HEK293 (cell line): ENCODE data around the gene PREX1.

Experiments
- CTCF ChIA-PET: fragments of 350-600 bp; formaldehyde crosslinking; extraction: SDS; loops from one replicate; lab custom pipeline; 2021; ENCODE audit warnings: antibody characterized with exemption; lab: Yijun Ruan, JAX
- POLR2A ChIA-PET: fragments of 300-600 bp; formaldehyde crosslinking; extraction: SDS; loops from one replicate; lab custom pipeline; 2020; ENCODE audit warnings: antibody characterized with exemption, inconsistent platforms; lab: Yijun Ruan, JAX
- H3K27ac ChIP-seq: fragments of 200-500 bp; sonication (Bioruptor generic); 2 replicates; pipeline ENCODE4 v1.5.1; 2014; ENCODE audit warnings: low read depth, low read length, control low read depth, inconsistent platforms; ENCODE audit errors: extremely low read depth
- H3K36me3 ChIP-seq, 2 experiments: fragments of 200-500 bp in 1 of 2; sonication (Bioruptor generic) in 1 of 2; 1 replicate in 1 of 2; 2 replicates in 1 of 2; pipeline ENCODE4 v1.5.1; 2014 to 2017; ENCODE audit warnings: inconsistent platforms in 2 of 2, low read length in 2 of 2; ENCODE audit not compliant: control insufficient read depth in 2 of 2, insufficient read depth in 1 of 2
- H3K4me1 ChIP-seq: fragments of 200-500 bp; sonication (Bioruptor generic); 2 replicates; pipeline ENCODE4 v1.5.1; 2014; ENCODE audit warnings: mild to moderate bottlenecking, low read length, inconsistent platforms; ENCODE audit not compliant: control insufficient read depth, insufficient read depth
- H3K4me3 ChIP-seq: 2 replicates; pipeline ENCODE4 v1.5.1; 2011; ENCODE audit warnings: low read depth, mild to moderate bottlenecking, control low read depth, low read length, moderate library complexity
- H3K9me3 ChIP-seq: fragments of 200-500 bp; sonication (Bioruptor generic); 2 replicates; pipeline ENCODE4 v1.5.1; 2014; ENCODE audit warnings: low read depth, low read length, inconsistent platforms; ENCODE audit not compliant: control insufficient read depth, insufficient read depth
- GLIS1 ChIP-seq: fragments of 450-650 bp; formaldehyde crosslinking; IDR thresholded peaks from 2 replicates; pipeline ENCODE4 v1.5.1; 2016; ENCODE audit warnings: missing biosample characterization, missing genetic modification characterization
- KLF9 ChIP-seq: fragments of 450-650 bp; formaldehyde crosslinking; IDR thresholded peaks from 2 replicates; pipeline ENCODE4 v1.5.1; 2016; ENCODE audit warnings: missing biosample characterization, missing genetic modification characterization, low read depth
- OSR2 ChIP-seq: fragments of 450-650 bp; formaldehyde crosslinking; IDR thresholded peaks from 2 replicates; pipeline ENCODE4 v1.5.1; 2016; ENCODE audit warnings: missing biosample characterization, missing genetic modification characterization
- SALL2 ChIP-seq: fragments of 450-650 bp; formaldehyde crosslinking; IDR thresholded peaks from 2 replicates; pipeline ENCODE4 v1.5.0; 2017; ENCODE audit warnings: missing biosample characterization, mild to moderate bottlenecking, missing genetic modification characterization, borderline replicate concordance
- WT1 ChIP-seq: fragments of 450-650 bp; formaldehyde crosslinking; IDR thresholded peaks from 2 replicates; pipeline ENCODE4 v1.5.1; 2016; ENCODE audit warnings: missing biosample characterization, missing genetic modification characterization
- ZNF112 ChIP-seq: fragments of 450-650 bp; formaldehyde crosslinking; IDR thresholded peaks from 2 replicates; pipeline ENCODE4 v1.5.0; 2017; ENCODE audit warnings: missing biosample characterization, missing genetic modification characterization
- ZNF121 ChIP-seq: fragments of 450-650 bp; formaldehyde crosslinking; IDR thresholded peaks from 2 replicates; pipeline ENCODE4 v1.5.1; 2016; ENCODE audit warnings: missing biosample characterization, missing genetic modification characterization
- ZNF223 ChIP-seq: fragments of 450-650 bp; formaldehyde crosslinking; IDR thresholded peaks from 2 replicates; pipeline ENCODE4 v1.5.1; 2016; ENCODE audit warnings: missing biosample characterization, missing genetic modification characterization
- ZNF266 ChIP-seq: fragments of 450-650 bp; formaldehyde crosslinking; IDR thresholded peaks from 2 replicates; pipeline ENCODE4 v1.5.1; 2016; ENCODE audit warnings: missing biosample characterization, missing genetic modification characterization, low read depth
- ZNF521 ChIP-seq: fragments of 450-650 bp; formaldehyde crosslinking; IDR thresholded peaks from 2 replicates; pipeline ENCODE4 v1.5.1; 2017; ENCODE audit warnings: missing biosample characterization, mild to moderate bottlenecking, missing genetic modification characterization
- ZNF555 ChIP-seq: fragments of 450-650 bp; formaldehyde crosslinking; conservative IDR thresholded peaks from 2 replicates; pipeline ENCODE4 v1.5.1; 2017; ENCODE audit warnings: missing biosample characterization, mild to moderate bottlenecking, missing genetic modification characterization, inconsistent platforms
- ZNF629 ChIP-seq: fragments of 450-650 bp; formaldehyde crosslinking; IDR thresholded peaks from 2 replicates; pipeline ENCODE4 v1.5.1; 2017; ENCODE audit warnings: missing biosample characterization, missing genetic modification characterization
- ZNF776 ChIP-seq: fragments of 450-650 bp; formaldehyde crosslinking; IDR thresholded peaks from 2 replicates; pipeline ENCODE4 v1.5.0; 2017; ENCODE audit warnings: missing biosample characterization, missing genetic modification characterization, borderline replicate concordance
- ZNF792 ChIP-seq: fragments of 450-650 bp; formaldehyde crosslinking; IDR thresholded peaks from 2 replicates; pipeline ENCODE4 v1.5.1; 2016; ENCODE audit warnings: missing biosample characterization, missing genetic modification characterization
- ZSCAN30 ChIP-seq: fragments of 450-650 bp; IDR thresholded peaks from 2 replicates; pipeline ENCODE4 v1.5.1; 2018; ENCODE audit warnings: missing biosample characterization, mild to moderate bottlenecking, missing genetic modification characterization, moderate library complexity
- TF ChIP-seq, protein P1 (sequence below): fragments of 450-650 bp; formaldehyde crosslinking; IDR thresholded peaks from 2 replicates; pipeline ENCODE4 v1.5.1; 2017; ENCODE audit warnings: missing biosample characterization, mild to moderate bottlenecking, missing genetic modification characterization, moderate library complexity
- TF ChIP-seq, protein P2 (sequence below): fragments of 450-650 bp; formaldehyde crosslinking; IDR thresholded peaks from 2 replicates; pipeline ENCODE4 v1.5.1; 2016; ENCODE audit warnings: missing biosample characterization, missing genetic modification characterization
- TF ChIP-seq, protein P3 (sequence below): fragments of 450-650 bp; formaldehyde crosslinking; IDR thresholded peaks from 2 replicates; pipeline ENCODE4 v1.5.1; 2016; ENCODE audit warnings: missing biosample characterization, missing genetic modification characterization, borderline replicate concordance
- TF ChIP-seq, protein P4 (sequence below): fragments of 450-650 bp; formaldehyde crosslinking; IDR thresholded peaks from 2 replicates; pipeline ENCODE4 v1.5.1; 2016; ENCODE audit warnings: missing biosample characterization, missing genetic modification characterization
- TF ChIP-seq, protein P5 (sequence below): fragments of 450-650 bp; formaldehyde crosslinking; IDR thresholded peaks from 2 replicates; pipeline ENCODE4 v1.5.1; 2016; ENCODE audit warnings: missing biosample characterization, missing genetic modification characterization
- TF ChIP-seq, protein P6 (sequence below): fragments of 450-650 bp; formaldehyde crosslinking; IDR thresholded peaks from 2 replicates; pipeline ENCODE4 v1.5.1; 2017; ENCODE audit warnings: missing biosample characterization, missing genetic modification characterization

The PREX1 gene

DNA sequence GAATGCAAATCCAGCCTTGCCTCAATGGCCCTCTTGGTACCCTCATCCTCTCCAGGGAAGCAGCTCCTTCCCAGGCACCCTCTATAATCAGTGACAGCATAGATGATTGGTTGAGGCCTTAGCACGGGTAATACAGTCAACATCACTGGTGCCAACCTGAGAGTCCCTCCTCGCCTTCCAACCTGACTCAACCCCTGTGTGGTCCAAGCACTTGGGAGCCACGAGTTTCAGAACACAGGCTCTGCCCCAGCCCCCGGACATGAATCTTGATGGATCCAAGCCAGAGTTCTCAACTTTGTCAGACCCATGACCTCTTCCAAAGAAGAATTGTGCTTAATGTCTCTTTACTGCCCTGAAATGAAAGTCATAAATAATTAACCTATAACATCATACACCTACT lies 213.9 kb downstream of the PREX1 start:
- ChIA-PET CTCF (no interaction called here), POLR2A (no interaction called here)
- H3K27ac ChIP-seq: no peak overlapping the region
- TF ChIP-seq ZNF555: no peak
- no peak for TF ChIP-seq SALL2 (tag by site-specific recombination)
- no peak for TF ChIP-seq ZSCAN30 (tag by site-specific recombination)
- no peak for TF ChIP-seq ZNF776 (tag by site-specific recombination)
- TF ChIP-seq ZNF112: no peak
- TF ChIP-seq ZNF223: no peak
- no peak for TF ChIP-seq ZNF792 (tag by site-specific recombination)
- TF ChIP-seq, protein P1, sequence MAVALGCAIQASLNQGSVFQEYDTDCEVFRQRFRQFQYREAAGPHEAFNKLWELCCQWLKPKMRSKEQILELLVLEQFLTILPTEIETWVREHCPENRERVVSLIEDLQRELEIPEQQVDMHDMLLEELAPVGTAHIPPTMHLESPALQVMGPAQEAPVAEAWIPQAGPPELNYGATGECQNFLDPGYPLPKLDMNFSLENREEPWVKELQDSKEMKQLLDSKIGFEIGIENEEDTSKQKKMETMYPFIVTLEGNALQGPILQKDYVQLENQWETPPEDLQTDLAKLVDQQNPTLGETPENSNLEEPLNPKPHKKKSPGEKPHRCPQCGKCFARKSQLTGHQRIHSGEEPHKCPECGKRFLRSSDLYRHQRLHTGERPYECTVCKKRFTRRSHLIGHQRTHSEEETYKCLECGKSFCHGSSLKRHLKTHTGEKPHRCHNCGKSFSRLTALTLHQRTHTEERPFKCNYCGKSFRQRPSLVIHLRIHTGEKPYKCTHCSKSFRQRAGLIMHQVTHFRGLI (tag by site-specific recombination): no peak
- TF ChIP-seq, protein P2, sequence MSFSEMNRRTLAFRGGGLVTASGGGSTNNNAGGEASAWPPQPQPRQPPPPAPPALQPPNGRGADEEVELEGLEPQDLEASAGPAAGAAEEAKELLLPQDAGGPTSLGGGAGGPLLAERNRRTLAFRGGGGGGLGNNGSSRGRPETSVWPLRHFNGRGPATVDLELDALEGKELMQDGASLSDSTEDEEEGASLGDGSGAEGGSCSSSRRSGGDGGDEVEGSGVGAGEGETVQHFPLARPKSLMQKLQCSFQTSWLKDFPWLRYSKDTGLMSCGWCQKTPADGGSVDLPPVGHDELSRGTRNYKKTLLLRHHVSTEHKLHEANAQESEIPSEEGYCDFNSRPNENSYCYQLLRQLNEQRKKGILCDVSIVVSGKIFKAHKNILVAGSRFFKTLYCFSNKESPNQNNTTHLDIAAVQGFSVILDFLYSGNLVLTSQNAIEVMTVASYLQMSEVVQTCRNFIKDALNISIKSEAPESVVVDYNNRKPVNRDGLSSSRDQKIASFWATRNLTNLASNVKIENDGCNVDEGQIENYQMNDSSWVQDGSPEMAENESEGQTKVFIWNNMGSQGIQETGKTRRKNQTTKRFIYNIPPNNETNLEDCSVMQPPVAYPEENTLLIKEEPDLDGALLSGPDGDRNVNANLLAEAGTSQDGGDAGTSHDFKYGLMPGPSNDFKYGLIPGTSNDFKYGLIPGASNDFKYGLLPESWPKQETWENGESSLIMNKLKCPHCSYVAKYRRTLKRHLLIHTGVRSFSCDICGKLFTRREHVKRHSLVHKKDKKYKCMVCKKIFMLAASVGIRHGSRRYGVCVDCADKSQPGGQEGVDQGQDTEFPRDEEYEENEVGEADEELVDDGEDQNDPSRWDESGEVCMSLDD (tag by site-specific recombination): no peak
- no peak overlapping the region for H3K4me3 ChIP-seq
- H3K36me3 ChIP-seq: no peaks in the 10 kb centered on the region
- no peaks in the 10 kb centered on the region for H3K4me1 ChIP-seq
- H3K9me3 ChIP-seq: no peaks in the 10 kb centered on the region

DNA sequence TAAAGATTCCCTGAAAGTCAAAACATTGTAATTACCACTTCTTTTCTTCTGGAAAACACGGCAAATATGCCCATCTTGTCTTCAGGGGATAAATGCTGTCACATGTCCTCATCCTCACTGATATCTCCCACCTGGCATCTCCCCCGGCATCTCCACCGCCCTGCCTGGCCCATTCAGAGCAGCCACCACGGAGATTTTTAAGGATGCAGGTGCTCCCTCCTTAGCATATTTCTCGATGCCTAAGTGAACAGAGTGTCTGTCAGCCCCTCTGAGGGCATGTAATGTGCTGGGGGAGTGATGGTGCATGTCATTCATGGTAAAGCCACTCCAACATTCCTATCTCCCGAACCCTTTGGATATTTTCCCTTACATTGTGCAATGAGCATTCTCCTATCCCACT lies 215.5 kb downstream of the PREX1 start:
- ChIA-PET CTCF (no interaction called here), POLR2A (no interaction called here)
- Histone ChIP-seq H3K4me1 (no peaks in the 10 kb centered on the region), H3K36me3 (no peaks in the 10 kb centered on the region), H3K4me3 (no peak overlapping the region), H3K27ac (no peak overlapping the region), H3K9me3 (no peaks in the 10 kb centered on the region)
- TF ChIP-seq, protein P3, sequence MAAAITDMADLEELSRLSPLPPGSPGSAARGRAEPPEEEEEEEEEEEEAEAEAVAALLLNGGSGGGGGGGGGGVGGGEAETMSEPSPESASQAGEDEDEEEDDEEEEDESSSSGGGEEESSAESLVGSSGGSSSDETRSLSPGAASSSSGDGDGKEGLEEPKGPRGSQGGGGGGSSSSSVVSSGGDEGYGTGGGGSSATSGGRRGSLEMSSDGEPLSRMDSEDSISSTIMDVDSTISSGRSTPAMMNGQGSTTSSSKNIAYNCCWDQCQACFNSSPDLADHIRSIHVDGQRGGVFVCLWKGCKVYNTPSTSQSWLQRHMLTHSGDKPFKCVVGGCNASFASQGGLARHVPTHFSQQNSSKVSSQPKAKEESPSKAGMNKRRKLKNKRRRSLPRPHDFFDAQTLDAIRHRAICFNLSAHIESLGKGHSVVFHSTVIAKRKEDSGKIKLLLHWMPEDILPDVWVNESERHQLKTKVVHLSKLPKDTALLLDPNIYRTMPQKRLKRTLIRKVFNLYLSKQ (tag by site-specific recombination): no peak
- no peak for TF ChIP-seq WT1 (tag by site-specific recombination)
- no peak for TF ChIP-seq ZNF121

DNA sequence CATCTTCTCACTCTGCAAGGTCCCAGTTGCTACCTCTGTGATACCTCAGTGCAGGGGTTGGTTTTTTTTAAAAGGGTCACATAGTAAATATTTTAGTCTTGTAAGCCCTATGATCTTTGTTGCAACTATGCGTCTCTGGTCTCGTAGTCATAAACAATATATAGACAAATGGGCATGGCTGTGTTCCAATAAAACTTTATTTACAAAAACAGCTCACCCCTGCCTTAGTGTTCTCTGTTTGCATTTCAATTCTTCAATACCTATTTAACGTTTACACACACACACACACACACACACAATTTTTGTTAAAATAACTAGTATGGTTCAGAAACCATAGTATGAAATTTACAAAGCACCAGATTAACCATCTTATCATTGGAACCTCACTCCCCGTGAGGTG lies 216.8 kb downstream of the PREX1 start:
- Histone ChIP-seq H3K4me3 (no peak overlapping the region), H3K36me3 (no peaks in the 10 kb centered on the region), H3K9me3 (no peaks in the 10 kb centered on the region), H3K27ac (no peak overlapping the region), H3K4me1 (no peaks in the 10 kb centered on the region)
- CTCF ChIA-PET: interaction anchor here (1.0 kb wide), 1 partner anchor 10 kb away, joined by 4 read pairs; no protein-coding TSS in a partner anchor
- POLR2A ChIA-PET: no interaction called here
- TF ChIP-seq, protein P4, sequence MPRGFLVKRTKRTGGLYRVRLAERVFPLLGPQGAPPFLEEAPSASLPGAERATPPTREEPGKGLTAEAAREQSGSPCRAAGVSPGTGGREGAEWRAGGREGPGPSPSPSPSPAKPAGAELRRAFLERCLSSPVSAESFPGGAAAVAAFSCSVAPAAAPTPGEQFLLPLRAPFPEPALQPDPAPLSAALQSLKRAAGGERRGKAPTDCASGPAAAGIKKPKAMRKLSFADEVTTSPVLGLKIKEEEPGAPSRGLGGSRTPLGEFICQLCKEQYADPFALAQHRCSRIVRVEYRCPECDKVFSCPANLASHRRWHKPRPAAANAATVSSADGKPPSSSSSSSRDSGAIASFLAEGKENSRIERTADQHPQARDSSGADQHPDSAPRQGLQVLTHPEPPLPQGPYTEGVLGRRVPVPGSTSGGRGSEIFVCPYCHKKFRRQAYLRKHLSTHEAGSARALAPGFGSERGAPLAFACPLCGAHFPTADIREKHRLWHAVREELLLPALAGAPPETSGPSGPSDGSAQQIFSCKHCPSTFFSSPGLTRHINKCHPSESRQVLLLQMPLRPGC (tag by site-specific recombination): no peak
- no peak for TF ChIP-seq OSR2 (tag by site-specific recombination)
- TF ChIP-seq, protein P5, sequence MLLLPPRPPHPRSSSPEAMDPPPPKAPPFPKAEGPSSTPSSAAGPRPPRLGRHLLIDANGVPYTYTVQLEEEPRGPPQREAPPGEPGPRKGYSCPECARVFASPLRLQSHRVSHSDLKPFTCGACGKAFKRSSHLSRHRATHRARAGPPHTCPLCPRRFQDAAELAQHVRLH (tag by site-specific recombination): no peak
- TF ChIP-seq ZNF266 (tag by site-specific recombination): no peak
- no peak for TF ChIP-seq ZNF629 (tag by site-specific recombination)
- no peak for TF ChIP-seq GLIS1
- TF ChIP-seq, protein P6, sequence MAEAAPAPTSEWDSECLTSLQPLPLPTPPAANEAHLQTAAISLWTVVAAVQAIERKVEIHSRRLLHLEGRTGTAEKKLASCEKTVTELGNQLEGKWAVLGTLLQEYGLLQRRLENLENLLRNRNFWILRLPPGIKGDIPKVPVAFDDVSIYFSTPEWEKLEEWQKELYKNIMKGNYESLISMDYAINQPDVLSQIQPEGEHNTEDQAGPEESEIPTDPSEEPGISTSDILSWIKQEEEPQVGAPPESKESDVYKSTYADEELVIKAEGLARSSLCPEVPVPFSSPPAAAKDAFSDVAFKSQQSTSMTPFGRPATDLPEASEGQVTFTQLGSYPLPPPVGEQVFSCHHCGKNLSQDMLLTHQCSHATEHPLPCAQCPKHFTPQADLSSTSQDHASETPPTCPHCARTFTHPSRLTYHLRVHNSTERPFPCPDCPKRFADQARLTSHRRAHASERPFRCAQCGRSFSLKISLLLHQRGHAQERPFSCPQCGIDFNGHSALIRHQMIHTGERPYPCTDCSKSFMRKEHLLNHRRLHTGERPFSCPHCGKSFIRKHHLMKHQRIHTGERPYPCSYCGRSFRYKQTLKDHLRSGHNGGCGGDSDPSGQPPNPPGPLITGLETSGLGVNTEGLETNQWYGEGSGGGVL: no peak
- TF ChIP-seq KLF9 (tag by site-specific recombination): no peak
- TF ChIP-seq ZNF521 (tag by site-specific recombination): no peak
- TF ChIP-seq ZNF792 (tag by site-specific recombination): no peak
